Small intestine (tissue), 7 donors: ENCODE measurements around the gene RBP5. TPM values are rescaled to one million over a fixed set of nuclear protein-coding genes. Genes with fewer than 3 reads are reported as not detected.

Experiments
- DNase-seq, 2 donors: peaks; one replicate each; pipeline versions ENCODE4 v3.0.0 to v3.0.0-alpha.2; 2013
- FAIRE-seq: peaks from 2 replicates; lab custom pipeline; 2012; peaks lifted over from hg19 to GRCh38; lab: Jason Lieb, UNC
- H3K27ac ChIP-seq, 3 donors: one replicate each; pipeline ENCODE4 v1.5.1; 2013; ENCODE audit warnings: low read length in 2 of 3, mild to moderate bottlenecking in 2 of 3, control low read depth in 1 of 3, inconsistent platforms in 1 of 3, low read depth in 1 of 3, moderate library complexity in 1 of 3
- H3K27me3 ChIP-seq, 3 donors: one replicate each; pipeline ENCODE4 v1.6.1; 2013; ENCODE audit warnings: low read length in 3 of 3, inconsistent platforms in 1 of 3; ENCODE audit not compliant: control insufficient read depth in 3 of 3, insufficient read depth in 3 of 3
- H3K36me3 ChIP-seq, 3 donors: one replicate each; pipeline ENCODE4 v1.6.1; 2013; ENCODE audit warnings: low read length in 3 of 3, inconsistent platforms in 1 of 3, low read depth in 1 of 3, mild to moderate bottlenecking in 1 of 3, moderate library complexity in 1 of 3; ENCODE audit not compliant: control insufficient read depth in 3 of 3, insufficient read depth in 2 of 3
- H3K4me1 ChIP-seq, 3 donors: one replicate each; pipeline ENCODE4 v1.6.1; 2013; ENCODE audit warnings: low read length in 2 of 3, inconsistent platforms in 1 of 3, low read depth in 1 of 3, mild to moderate bottlenecking in 1 of 3, moderate library complexity in 1 of 3; ENCODE audit not compliant: control insufficient read depth in 3 of 3, insufficient read depth in 2 of 3
- H3K4me3 ChIP-seq, 3 donors: one replicate each; pipeline ENCODE4 v1.5.1; 2013; ENCODE audit warnings: low read length in 3 of 3, control low read depth in 1 of 3, inconsistent platforms in 1 of 3, low read depth in 1 of 3, mild to moderate bottlenecking in 1 of 3, moderate library complexity in 1 of 3
- H3K9me3 ChIP-seq, 2 donors: one replicate each; pipeline ENCODE4 v1.6.1; 2013; ENCODE audit warnings: low read depth in 1 of 2, low read length in 1 of 2; ENCODE audit not compliant: control insufficient read depth in 2 of 2, insufficient read depth in 1 of 2
- WGBS, 3 donors: extraction: QIAGEN DNeasy Blood & Tissue Kit; methylation state at CpG; one replicate each; pipeline ENCODE4 v1.1.7; 2013; 5-methylcytosine and 5-hydroxymethylcytosine counted together
- polyA plus RNA-seq, 4 donors: library from polyadenylated mRNA; stranded (reverse) in 3 of 4; unstranded in 1 of 4; fragments of 200-250 nt in 3 of 4; fragments of 120-200 nt in 1 of 4; gene quantifications; one replicate each; pipeline versions ENCODE4 v1.2.1 to v1.2.3, GENCODE V29; 2013
- donor health status: healthy with polysubstance abuse.
- donor health status: control.
- donor health status: control.
- donor health status: Bipolar disorder and iron deficiency.
- donor health status: healthy.

The RBP5 gene
- polyA plus RNA-seq, 4 donors = 0.67 to 19.0 (median 7.8) TPM

GRCh38 chr12:7092229-7092985, 36.3 kb downstream of the RBP5 start, which contains the start of gene C1R:
C1R (minus strand) TSS chr12:7092445; CDS start chr12:7092388, 57 bp downstream.
- Histone ChIP-seq H3K4me3 (peak within 1 kb of the TSS in 2 of 3 donors; percentile 54 to 55), H3K27ac (peak within 1 kb of the TSS in 2 of 3 donors; percentile 55 to 84), H3K36me3 (peaks cover 0 to 28% (median 0%) of the 10 kb centered on the region in 3 donors), H3K27me3 (peaks cover 0 to 6% (median 0%) of the 10 kb centered on the region in 3 donors), H3K9me3 (no peaks in the 10 kb centered on the region), H3K4me1 (peaks cover 0 to 12% (median 0%) of the 10 kb centered on the region in 3 donors)
- WGBS, 3 donors = 7 to 15% (median 15%) methylated on average over 16 of the region's 16 CpGs
- DNase-seq (peak; percentile 69 to 84), FAIRE-seq (no peak)

GRCh38 chr12:7091660-7092228, 36.9 kb downstream of the RBP5 start:
- Histone ChIP-seq H3K4me3 (peak overlapping the region in 2 of 3 donors; percentile 54 to 55), H3K4me1 (peaks cover 0 to 12% (median 0%) of the 10 kb centered on the region in 3 donors), H3K27ac (peak overlapping the region in 2 of 3 donors; percentile 55 to 84), H3K9me3 (no peaks in the 10 kb centered on the region), H3K36me3 (peaks cover 0 to 22% (median 0%) of the 10 kb centered on the region in 3 donors), H3K27me3 (peaks cover 0 to 6% (median 0%) of the 10 kb centered on the region in 3 donors)
- DNase-seq (peak in 1 of 2 donors; percentile 31), FAIRE-seq (no peak)
- 37 to 42% (median 37%) methylated on average over 9 to 10 of the region's 10 CpGs for WGBS, 3 donors

GRCh38 chr12:7091171-7091570, 37.5 kb downstream of the RBP5 start:
- H3K4me1 ChIP-seq = peaks cover 0 to 12% (median 0%) of the 10 kb centered on the region in 3 donors
- DNase-seq (no peak), FAIRE-seq (no peak)
- peak overlapping the region in 1 of 3 donors; percentile 84 for H3K27ac ChIP-seq
- H3K9me3 ChIP-seq = no peaks in the 10 kb centered on the region
- H3K27me3 ChIP-seq = peaks cover 0 to 6% (median 0%) of the 10 kb centered on the region in 3 donors
- no peak overlapping the region for H3K4me3 ChIP-seq
- peaks cover 0 to 18% (median 0%) of the 10 kb centered on the region in 3 donors for H3K36me3 ChIP-seq
- 73 to 91% (median 90%) methylated on average over 7 of the region's 7 CpGs for WGBS, 3 donors

GRCh38 chr12:7090222-7090998, 38.3 kb downstream of the RBP5 start:
- H3K9me3 ChIP-seq = no peaks in the 10 kb centered on the region
- WGBS, 3 donors = 75 to 89% (median 84%) methylated on average over 16 of the region's 16 CpGs
- peaks cover 0 to 12% (median 0%) of the 10 kb centered on the region in 3 donors for H3K4me1 ChIP-seq
- peaks cover 0 to 6% (median 0%) of the 10 kb centered on the region in 3 donors for H3K27me3 ChIP-seq
- peaks cover 0 to 19% (median 0%) of the 10 kb centered on the region in 3 donors for H3K36me3 ChIP-seq
- H3K4me3 ChIP-seq = no peak overlapping the region
- H3K27ac ChIP-seq = peak overlapping the region in 2 of 3 donors; percentile 6 to 84
- no peak for FAIRE-seq
- no peak for DNase-seq

- peak overlapping the region in 1 of 3 donors; percentile 84 for H3K27ac ChIP-seq
- H3K9me3 ChIP-seq = no peaks in the 10 kb centered on the region
- H3K4me1 ChIP-seq = peaks cover 0 to 12% (median 0%) of the 10 kb centered on the region in 3 donors
- peaks cover 0 to 19% (median 0%) of the 10 kb centered on the region in 3 donors for H3K36me3 ChIP-seq
- no peak overlapping the region for H3K4me3 ChIP-seq
- DNase-seq (no peak), FAIRE-seq (no peak)
- WGBS, 3 donors = 82 to 90% (median 86%) methylated on average over 11 of the region's 11 CpGs
- peaks cover 0 to 6% (median 0%) of the 10 kb centered on the region in 3 donors for H3K27me3 ChIP-seq
Observed at GRCh38 chr12:7089196-7089871, 39.4 kb downstream of the RBP5 start.

GRCh38 chr12:7083125-7083524, 45.6 kb downstream of the RBP5 start:
- H3K36me3 ChIP-seq = peaks cover 0 to 13% (median 0%) of the 10 kb centered on the region in 3 donors
- no peak overlapping the region for H3K27ac ChIP-seq
- FAIRE-seq (no peak), DNase-seq (no peak)
- no peaks in the 10 kb centered on the region for H3K27me3 ChIP-seq
- H3K4me1 ChIP-seq = no peaks in the 10 kb centered on the region
- no peaks in the 10 kb centered on the region for H3K9me3 ChIP-seq
- no peak overlapping the region for H3K4me3 ChIP-seq

- H3K4me3 ChIP-seq = no peak overlapping the region
- no peak for DNase-seq
- no peaks in the 10 kb centered on the region for H3K27me3 ChIP-seq
- no peaks in the 10 kb centered on the region for H3K9me3 ChIP-seq
- peaks cover 0 to 10% (median 0%) of the 10 kb centered on the region in 3 donors for H3K36me3 ChIP-seq
- FAIRE-seq = no peak
- H3K27ac ChIP-seq = peak overlapping the region in 1 of 3 donors; percentile 34
- no peaks in the 10 kb centered on the region for H3K4me1 ChIP-seq
- 43 to 82% (median 72%) methylated on average over 14 of the region's 14 CpGs for WGBS, 3 donors
Observed at GRCh38 chr12:7081037-7081436, 47.7 kb downstream of the RBP5 start.
